GM12874 (cell line): Measurements from ENCODE around the gene DNM1.

Experiments
- TF ChIP-seq, protein P1 (sequence below): IDR thresholded peaks from 2 replicates; pipeline ENCODE4 v1.5.1; 2011; ENCODE audit warnings: low read depth, mild to moderate bottlenecking, control low read depth, low read length, moderate library complexity; ENCODE audit not compliant: insufficient read depth

DNM1 gene

DNA sequence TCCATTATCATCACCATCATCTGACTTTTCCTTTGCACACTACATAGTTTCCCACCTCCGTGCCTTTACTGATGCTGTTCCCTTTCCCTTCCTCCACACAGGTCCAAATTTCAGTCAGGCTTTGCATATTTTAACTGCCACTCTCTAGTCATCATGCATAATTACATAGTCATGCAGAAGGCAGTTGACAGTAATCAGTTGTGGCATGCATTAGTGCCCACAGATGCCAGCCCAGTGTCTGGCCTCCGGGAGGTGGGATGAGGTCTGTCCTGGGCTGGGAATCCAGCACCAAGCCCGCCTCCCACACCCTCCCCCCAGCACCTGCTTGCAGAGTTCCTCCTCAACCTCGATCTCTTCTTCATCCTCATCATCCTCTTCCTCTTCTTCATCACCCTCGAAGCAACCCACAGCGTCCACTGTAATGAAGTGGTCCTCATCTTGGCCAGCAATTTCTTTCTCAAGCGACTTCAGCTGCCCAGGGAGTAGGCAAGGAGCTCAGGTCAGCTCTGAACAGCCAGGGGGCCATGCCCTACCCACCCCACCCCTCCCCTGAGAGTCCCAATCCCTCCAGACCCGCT lies 34.4 kb upstream of the DNM1 start:
- TF ChIP-seq, protein P1, sequence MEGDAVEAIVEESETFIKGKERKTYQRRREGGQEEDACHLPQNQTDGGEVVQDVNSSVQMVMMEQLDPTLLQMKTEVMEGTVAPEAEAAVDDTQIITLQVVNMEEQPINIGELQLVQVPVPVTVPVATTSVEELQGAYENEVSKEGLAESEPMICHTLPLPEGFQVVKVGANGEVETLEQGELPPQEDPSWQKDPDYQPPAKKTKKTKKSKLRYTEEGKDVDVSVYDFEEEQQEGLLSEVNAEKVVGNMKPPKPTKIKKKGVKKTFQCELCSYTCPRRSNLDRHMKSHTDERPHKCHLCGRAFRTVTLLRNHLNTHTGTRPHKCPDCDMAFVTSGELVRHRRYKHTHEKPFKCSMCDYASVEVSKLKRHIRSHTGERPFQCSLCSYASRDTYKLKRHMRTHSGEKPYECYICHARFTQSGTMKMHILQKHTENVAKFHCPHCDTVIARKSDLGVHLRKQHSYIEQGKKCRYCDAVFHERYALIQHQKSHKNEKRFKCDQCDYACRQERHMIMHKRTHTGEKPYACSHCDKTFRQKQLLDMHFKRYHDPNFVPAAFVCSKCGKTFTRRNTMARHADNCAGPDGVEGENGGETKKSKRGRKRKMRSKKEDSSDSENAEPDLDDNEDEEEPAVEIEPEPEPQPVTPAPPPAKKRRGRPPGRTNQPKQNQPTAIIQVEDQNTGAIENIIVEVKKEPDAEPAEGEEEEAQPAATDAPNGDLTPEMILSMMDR = no peak

DNA sequence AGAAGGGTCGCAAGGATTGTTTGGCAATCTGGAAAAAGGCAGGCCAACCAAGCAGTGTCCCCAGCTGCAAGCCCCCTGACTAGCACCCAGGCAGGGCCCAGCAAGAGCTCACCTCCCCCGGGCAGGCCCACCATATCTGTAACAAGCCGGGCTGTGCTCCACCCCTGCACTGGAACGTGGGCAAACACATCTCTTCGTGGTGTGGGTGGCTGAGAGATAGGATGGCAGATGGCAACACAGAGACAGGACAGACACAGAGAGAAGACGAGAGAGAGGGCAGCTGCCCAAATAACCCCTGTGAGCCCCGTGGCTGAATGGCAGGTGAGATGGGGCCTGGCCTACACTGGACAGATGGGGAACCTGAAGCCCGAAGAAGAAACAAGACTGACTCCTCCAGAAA lies 33.7 kb upstream of the DNM1 start:
- TF ChIP-seq, protein P1 = no peak

DNA sequence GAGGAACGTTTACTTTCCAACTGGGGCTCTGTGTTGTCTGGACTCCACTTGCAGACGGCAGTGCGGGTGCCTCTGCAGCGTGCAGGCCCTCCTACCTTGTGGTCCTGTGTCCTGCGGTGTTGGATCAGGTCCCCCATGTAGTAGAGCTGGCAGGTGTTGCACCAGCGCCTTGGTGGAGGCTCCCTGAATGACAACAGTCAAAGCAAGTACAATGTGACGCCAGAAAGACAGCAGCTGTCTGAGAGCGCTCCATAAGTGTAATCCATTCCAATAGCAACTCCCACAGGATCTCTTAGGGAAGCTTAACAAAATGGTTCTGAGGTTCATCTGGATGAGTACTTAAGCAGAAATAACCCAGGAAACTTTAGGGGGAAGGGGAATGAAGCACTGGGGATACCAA lies 33.3 kb upstream of the DNM1 start:
- TF ChIP-seq, protein P1 = no peak

- TF ChIP-seq, protein P1 = no peak
These were observed 29.1 kb upstream of the DNM1 start for GRCh38 chr9:128174062-128174461.

GRCh38 chr9:128175102-128175563 lies 28.0 kb upstream of the DNM1 start:
- TF ChIP-seq, protein P1 = no peak

DNA sequence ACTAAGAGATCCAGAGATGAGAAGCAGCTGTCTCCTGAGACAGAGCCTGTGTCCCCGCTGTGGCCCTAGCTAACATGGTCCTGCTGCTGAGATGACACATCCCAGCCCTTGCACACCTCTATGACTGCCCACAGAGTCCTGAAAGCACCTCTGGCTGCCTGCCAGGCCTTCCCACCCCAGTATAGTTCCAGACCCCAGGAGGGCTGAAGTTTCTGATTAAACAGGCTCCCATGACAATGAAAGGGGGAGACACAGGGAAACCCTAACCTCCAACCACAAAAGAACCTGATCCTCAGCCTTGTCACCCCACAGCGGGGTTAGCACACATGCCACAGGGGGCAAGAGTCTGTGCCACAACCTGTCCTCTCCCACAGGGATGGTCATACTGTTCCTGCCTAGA lies 27.5 kb upstream of the DNM1 start:
- TF ChIP-seq, protein P1 = no peak

GRCh38 chr9:128178806-128179431 lies 24.3 kb upstream of the DNM1 start:
- TF ChIP-seq, protein P1 = no peak
